KOPT-K1 (cell line): ENCODE data around the gene DTNBP1.

Source experiments
- H3K27ac ChIP-seq: fragments of 200-600 bp; sonication (generic); 2 replicates; pipeline ENCODE4 v1.5.1; 2016; ENCODE audit warnings: antibody characterized with exemption, mild to moderate bottlenecking, low read depth, low read length; ENCODE audit not compliant: poor library complexity, severe bottlenecking
- H3K36me3 ChIP-seq: fragments of 200-600 bp; sonication (generic); 2 replicates; pipeline ENCODE4 v1.5.1; 2017; ENCODE audit warnings: antibody characterized with exemption, mild to moderate bottlenecking, low read length, moderate library complexity; ENCODE audit not compliant: insufficient read depth
- H3K9me3 ChIP-seq: fragments of 200-600 bp; sonication (generic); 2 replicates; pipeline ENCODE4 v1.5.1; 2017; ENCODE audit warnings: antibody characterized with exemption, low read length, mild to moderate bottlenecking; ENCODE audit not compliant: insufficient read depth, poor library complexity, severe bottlenecking

Gene DTNBP1

DNA sequence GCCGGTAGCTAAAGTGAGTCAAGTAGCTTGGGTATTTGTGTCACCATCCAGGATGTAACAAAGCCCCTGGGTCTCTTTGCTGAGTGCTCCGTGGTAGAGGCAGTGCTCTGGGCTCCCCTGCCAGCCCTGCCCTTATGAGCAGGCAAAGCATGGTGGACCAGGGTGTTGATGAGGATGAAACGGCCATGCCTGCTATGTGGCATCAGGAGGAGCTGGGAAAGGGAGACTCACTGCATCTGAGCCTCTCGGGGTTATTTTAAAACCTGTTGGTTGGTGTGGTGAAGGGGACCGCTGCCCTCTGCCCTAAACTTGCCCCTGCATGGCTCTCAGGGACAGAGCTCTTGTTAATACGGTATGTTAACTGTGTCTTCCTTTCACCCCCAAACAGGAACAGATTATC is 143.1 kb downstream of the DTNBP1 start:
- Histone ChIP-seq H3K27ac (no peak overlapping the region), H3K9me3 (no peaks in the 10 kb centered on the region), H3K36me3 (peaks cover 100% of the 10 kb centered on the region)

- Histone ChIP-seq H3K27ac (no peak overlapping the region), H3K36me3 (peaks cover 100% of the 10 kb centered on the region), H3K9me3 (no peaks in the 10 kb centered on the region)
Observed at GRCh38 chr6:15518878-15519277, 143.9 kb downstream of the DTNBP1 start.

DNA sequence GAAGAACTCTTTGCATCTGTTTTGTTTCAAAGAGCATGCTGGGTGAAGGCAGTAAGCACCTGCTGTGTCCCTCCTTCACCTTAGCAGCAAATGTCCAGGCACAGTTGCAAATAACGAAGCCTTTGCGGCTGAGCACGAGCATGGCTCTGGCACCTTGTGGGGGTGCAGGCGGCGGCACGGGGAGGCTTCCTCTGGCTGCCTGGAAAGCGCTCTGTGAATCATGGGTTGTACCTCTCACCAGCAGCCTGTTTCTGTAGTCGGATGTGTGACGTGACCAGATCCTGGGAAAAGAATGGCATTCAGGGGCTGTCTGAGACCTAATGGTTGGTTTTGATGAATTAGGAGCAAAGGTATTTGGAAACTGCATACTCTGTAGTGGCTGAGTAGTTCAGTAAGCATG is 144.8 kb downstream of the DTNBP1 start:
- Histone ChIP-seq H3K36me3 (peaks cover 100% of the 10 kb centered on the region), H3K27ac (no peak overlapping the region), H3K9me3 (no peaks in the 10 kb centered on the region)

- no peaks in the 10 kb centered on the region for H3K9me3 ChIP-seq
- H3K27ac ChIP-seq: no peak overlapping the region
- peaks cover 100% of the 10 kb centered on the region for H3K36me3 ChIP-seq
Observed at GRCh38 chr6:15517600-15517999, 145.2 kb downstream of the DTNBP1 start.

- Histone ChIP-seq H3K9me3 (no peaks in the 10 kb centered on the region), H3K27ac (no peak overlapping the region), H3K36me3 (peaks cover 100% of the 10 kb centered on the region)
Observed at GRCh38 chr6:15516923-15517560, 145.8 kb downstream of the DTNBP1 start.

- Histone ChIP-seq H3K36me3 (peaks cover 100% of the 10 kb centered on the region), H3K27ac (no peak overlapping the region), H3K9me3 (no peaks in the 10 kb centered on the region)
Observed at GRCh38 chr6:15516378-15516777, 146.4 kb downstream of the DTNBP1 start.

DNA sequence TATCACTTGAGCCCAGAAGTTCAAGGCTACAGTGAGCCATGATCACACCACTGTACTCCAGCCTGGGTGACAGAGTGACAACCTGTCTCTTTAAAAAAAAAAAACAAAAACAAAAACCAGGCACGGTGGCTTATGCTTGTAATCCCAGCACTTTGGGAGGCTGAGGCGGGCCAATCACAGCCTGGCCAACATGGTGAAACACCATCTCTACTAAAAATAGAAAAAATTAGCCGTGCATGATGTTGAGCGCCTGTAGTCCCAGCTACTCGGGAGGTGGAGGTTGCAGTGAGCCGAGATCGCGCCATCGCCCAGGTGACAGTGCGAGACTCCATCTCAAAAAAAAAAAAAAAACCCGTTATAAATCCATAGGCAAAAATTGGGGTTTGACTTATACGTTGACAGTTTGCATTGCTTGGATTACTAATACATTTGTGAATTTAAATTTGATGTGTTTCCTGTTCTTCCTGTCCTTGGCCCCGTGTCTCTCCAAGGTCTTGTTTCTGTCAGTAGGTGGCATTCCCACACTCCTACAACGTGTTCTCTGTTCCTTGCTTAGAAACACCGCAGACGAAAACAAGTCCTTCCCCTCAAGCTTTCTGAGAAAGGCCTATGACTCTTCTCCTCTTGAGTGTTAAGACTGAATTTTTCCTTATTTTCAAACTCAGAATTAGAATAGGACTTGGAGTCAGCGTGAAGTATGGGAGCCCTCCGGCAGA is 147.0 kb downstream of the DTNBP1 start:
- Histone ChIP-seq H3K27ac (no peak overlapping the region), H3K36me3 (peaks cover 100% of the 10 kb centered on the region), H3K9me3 (no peaks in the 10 kb centered on the region)

GRCh38 chr6:15515226-15515625 is 147.6 kb downstream of the DTNBP1 start:
- H3K9me3 ChIP-seq: no peaks in the 10 kb centered on the region
- H3K36me3 ChIP-seq: peaks cover 100% of the 10 kb centered on the region
- H3K27ac ChIP-seq: no peak overlapping the region

GRCh38 chr6:15513801-15514711 is 148.8 kb downstream of the DTNBP1 start:
- H3K27ac ChIP-seq: no peak overlapping the region
- H3K9me3 ChIP-seq: no peaks in the 10 kb centered on the region
- H3K36me3 ChIP-seq: peaks cover 100% of the 10 kb centered on the region

DNA sequence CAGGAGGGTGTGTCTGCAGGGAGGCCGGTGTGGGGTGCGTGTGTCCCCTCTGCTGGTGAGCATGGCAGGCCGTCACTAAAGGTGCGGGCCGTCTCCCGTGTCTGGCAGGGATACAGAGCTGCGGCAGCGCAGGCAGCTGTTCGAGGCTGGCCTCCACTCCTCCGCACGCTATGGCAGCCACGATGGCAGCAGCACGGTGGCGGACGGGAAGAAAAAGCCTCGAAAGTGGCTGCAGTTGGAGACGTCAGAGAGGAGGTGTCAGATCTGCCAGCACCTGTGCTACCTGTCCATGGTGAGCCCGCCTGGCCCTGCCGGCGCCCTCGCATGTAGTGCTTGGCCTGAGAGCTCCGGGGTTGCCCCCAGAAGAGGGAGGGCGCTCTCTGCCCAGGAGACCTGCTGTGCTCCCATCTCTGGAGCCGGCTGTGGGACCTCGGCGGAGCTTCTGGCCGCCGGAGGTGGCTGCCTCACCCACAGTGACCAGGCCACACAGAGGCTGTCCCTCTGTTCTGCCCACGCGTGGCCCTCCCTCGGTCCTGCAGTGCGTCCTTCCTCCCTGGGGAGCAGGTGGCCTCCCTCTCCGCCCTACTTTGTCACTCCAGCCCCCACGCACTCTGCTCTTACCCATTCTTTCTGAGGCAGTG is 149.6 kb downstream of the DTNBP1 start:
- Histone ChIP-seq H3K9me3 (no peaks in the 10 kb centered on the region), H3K27ac (no peak overlapping the region), H3K36me3 (peaks cover 100% of the 10 kb centered on the region)

GRCh38 chr6:15512721-15513120 is 150.1 kb downstream of the DTNBP1 start:
- Histone ChIP-seq H3K36me3 (peaks cover 100% of the 10 kb centered on the region), H3K9me3 (no peaks in the 10 kb centered on the region), H3K27ac (no peak overlapping the region)

DNA sequence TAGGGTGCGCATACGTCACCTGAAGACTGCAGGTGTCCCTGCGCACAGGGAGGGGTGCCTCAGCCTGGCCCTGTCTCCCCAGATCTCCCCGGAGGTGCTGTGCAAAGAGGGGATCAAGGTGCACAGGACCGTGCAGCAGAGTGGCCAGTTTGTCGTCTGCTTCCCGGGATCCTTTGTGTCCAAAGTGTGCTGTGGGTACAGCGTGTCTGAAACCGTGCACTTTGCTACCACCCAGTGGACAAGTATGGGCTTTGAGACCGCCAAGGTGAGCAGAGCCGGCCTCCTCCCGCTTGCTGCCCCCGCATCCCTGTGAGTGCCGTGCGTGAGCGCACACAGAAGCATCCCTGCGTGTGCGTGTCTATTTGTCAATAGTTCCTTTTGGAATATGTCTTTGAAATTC is 150.7 kb downstream of the DTNBP1 start:
- no peak overlapping the region for H3K27ac ChIP-seq
- H3K36me3 ChIP-seq: peaks cover 100% of the 10 kb centered on the region
- H3K9me3 ChIP-seq: no peaks in the 10 kb centered on the region

DNA sequence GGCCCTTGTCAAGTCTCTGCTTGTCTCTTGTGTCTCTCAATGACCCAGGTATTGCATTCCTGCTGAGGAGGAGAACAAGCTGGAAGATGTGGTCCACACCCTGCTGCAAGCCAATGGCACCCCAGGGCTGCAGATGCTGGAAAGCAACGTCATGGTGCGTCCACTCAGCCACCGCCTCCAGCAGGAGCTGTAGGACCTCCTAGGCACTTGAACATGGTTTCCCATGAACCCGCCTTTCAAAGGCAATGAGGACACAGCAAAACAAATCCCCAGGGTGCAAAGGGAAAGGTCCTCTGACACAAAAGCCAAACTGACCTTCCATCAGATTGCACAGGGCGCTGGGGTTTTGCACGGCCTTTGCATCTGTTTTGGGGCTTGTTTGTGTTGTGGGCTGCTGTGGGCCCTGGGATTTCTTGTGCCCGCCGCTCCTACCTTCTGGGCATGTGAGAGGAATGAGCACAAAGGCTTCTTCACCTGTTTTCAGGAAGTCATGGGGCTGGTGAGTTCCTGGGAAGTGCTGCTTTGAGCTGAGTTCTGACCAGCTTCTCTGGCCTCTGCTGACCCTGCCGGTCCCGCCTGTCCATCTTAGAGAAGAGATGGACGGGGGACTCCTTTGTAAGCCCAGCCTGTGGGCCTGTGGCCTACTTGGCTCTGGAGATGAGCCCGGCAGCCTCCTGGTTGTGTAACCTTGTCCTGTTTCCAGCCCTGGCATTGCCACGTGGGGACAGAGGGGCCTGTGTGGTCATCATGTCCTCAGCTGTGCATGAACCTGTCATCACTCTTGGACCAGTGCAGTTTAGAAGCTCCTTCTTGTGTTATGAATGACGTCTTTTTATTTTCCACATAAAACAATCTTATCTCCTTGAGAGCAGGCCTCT is 151.3 kb downstream of the DTNBP1 start:
- no peak overlapping the region for H3K27ac ChIP-seq
- H3K36me3 ChIP-seq: peaks cover 100% of the 10 kb centered on the region
- no peaks in the 10 kb centered on the region for H3K9me3 ChIP-seq

GRCh38 chr6:15510536-15511247 is 152.1 kb downstream of the DTNBP1 start:
- Histone ChIP-seq H3K27ac (no peak overlapping the region), H3K9me3 (no peaks in the 10 kb centered on the region), H3K36me3 (peaks cover 100% of the 10 kb centered on the region)
